ENCODE data around the gene SAMD9L.

- no peak for TF ChIP-seq CTCF (IDR thresholded peaks at IDR 0.05)
- no peak for TF ChIP-seq POLR2A (IDR thresholded peaks at IDR 0.05)
Measured at GRCh38 chr7:93145354-93145753, 2.8 kb downstream of the SAMD9L start.

Data from esophagus squamous epithelium (tissue), 4 donors.